T follicular helper cell (primary cell): ENCODE measurements around the gene FBXL4.
"Not testable (repeated sequence)": the region's sequence is repeated elsewhere in the genome, so short reads cannot be mapped to it uniquely, and the experiment has no call there.

Experiments
- DNase-seq: peaks from one replicate; pipeline ENCODE4 v3.0.0-alpha.2; 2020; ENCODE audit warnings: low read depth

FBXL4 gene

DNA sequence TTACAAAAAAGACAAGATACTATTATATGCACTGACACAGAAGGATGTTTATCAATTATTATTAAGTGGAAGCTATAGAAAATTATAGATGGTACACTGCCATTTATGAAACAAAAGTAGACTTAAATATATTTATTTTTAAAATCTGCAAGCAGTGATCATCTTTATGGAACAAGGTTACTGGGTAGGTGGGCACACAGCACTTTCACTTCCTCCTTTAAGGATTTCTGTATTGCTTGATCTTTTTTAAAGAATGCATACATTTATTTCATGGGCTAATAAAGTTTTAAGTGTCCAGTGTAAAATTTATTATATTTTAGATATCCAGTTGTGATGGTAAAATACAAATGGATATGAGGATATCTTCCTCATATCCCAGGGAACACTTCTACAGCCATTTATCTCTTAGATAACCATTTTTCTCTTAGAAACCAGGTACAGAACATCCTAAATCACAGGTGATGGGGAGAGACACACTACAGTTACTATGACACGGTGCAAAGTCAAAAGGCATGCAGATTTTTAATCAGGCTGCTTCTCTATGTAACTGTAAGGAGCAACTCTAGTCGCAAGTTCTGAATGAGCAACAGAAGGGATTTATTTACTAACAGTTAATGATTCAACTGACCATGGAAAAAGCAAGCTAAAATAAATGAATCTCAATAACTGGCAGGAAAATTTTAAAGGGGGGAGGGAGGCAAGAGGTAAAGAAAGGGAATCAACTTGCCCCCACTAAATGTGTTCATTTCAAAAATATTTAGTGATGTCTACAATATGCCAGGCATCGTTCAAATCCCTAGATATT lies 2.2 kb downstream of the FBXL4 start:
- DNase-seq, result no peak

DNA sequence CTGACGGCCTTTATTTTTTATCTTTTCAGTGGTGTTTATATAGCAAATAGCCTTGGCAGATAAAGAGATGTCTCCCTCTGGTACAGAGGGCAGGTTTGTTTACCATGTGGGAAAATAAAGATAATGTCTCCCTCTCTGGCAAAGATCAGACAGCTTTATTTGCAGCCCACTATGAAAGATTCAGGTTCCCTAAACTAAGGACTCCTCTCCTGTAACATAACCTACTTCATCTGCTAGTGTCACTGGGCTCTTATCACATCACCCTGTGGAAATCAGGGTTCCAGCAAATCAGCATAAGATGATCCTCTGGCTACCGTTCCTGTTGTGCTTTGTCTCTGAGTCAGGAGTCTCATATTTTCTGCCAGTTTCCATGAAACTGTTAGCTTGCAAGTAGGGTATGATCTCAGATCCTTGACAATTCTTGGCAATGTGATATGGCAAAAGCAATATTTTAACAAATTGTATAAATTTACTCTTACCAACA lies 3.1 kb downstream of the FBXL4 start:
- DNase-seq, result no peak

DNA sequence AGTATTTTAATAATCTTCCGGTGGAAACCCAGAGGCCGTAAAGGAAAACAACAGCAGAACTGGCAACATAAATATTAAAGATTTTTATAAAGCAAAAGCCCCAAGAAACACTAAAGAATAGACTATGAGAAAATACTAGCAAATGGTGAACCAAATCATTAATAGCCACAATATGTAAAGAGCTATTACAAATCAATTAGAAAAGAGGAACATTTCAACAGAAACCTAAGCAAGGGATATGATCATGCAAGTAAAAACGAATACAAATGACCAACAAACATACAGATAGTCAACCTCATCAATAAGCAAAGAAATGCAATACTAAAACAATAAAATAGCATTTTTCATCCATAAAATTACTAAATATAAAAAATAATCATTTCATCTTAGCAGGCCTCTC lies 3.6 kb downstream of the FBXL4 start:
- DNase-seq, result no peak

DNA sequence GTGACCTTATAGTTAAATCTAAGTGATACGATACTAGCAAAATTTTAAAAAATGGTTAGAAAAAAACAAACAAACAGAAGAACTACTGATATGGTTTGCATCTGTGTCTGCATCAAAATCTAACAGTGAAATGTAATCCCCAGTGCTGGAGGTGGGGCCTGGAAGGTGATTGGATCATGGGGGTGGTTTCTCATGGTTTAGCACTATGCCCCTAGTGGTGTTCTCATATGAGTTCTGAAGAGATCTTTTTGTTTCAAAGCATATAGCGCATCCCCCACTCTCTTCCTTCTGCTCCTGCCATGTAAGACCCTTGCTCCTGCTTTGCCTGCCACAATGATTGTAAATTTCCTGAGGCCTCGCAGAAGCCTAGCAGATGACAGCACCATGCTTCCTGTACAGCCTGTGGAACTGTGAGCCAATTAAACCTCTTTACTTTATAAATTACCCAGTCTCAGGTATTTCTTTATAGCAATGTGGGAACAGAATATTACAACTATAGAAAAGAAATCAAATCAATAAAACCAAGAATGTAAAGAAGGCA lies 5.4 kb downstream of the FBXL4 start:
- DNase-seq, result no peak

DNA sequence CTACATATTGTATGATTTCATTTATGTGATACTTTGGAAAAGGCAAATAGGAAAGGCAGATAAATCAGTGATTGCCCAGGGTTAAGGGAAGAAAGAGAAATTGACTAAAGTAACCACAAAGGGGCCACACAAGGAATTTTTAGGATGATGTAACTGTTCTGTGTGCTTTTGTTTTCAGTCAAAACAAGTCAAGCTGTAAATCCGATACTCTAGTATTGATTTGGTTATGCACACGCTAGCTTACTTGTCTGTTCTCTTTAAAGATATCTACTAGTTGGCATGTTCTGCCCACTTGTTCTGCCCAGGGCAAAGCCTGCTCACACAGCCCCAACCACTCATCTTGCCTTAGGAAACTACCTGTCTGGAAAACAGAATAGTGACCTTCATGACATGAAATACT lies 6.4 kb downstream of the FBXL4 start:
- no peak for DNase-seq

DNA sequence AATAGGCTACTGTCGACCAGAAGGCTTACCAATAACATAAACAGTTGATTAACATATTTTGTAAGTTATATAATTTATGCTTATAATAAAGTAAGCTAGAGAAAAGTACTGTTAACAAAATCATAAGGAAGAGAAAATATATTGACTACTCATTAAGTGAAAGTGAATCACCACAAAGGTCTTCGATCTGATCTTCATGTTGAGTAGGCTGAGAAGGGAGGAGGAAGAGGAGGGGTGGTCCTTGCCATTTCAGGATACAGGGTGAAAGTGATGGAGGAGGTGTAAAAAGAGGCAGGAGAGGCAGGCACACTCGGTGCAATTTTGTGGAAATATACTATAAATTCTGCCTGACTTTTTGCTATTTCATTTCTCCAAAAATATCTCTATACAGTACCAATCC lies 10.4 kb downstream of the FBXL4 start:
- DNase-seq, result no peak

DNA sequence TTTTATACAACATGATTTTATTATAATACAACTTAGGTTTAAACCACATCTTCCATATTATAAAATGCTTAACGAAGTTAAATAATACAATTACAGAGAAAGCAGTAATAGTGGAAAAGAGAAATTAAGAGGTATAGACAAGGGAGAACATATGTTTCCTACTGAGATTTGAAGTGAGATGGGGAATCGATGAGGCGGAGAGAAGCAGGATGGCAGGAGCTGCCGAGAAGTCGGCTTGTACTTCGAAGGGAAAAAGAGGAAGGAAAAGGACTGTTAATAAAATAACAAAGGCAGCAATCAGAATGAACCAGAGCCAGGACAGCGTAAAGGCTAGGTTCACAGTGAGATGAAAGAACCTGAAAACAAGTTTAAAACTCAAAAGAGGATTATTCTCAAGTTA lies 15.4 kb downstream of the FBXL4 start:
- DNase-seq, result no peak

DNA sequence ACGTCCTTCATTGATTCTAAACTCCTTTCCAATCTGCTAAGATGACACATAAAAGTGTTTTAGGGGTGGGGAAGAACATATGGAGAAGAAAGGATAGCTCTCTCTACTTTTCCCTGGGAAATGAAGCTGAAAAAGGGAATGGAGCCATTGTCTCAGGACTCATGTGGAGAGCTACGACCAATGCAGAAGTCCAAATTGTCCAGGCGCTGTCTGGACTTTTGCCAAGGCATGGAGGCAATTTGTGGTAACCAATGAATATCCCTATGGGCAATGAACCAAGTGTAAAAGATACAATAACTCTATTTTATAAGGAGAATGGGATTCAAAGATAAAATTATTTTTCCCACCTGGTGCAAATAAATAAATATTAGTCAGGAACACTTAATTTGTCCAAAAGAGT lies 16.1 kb downstream of the FBXL4 start:
- no peak for DNase-seq

DNA sequence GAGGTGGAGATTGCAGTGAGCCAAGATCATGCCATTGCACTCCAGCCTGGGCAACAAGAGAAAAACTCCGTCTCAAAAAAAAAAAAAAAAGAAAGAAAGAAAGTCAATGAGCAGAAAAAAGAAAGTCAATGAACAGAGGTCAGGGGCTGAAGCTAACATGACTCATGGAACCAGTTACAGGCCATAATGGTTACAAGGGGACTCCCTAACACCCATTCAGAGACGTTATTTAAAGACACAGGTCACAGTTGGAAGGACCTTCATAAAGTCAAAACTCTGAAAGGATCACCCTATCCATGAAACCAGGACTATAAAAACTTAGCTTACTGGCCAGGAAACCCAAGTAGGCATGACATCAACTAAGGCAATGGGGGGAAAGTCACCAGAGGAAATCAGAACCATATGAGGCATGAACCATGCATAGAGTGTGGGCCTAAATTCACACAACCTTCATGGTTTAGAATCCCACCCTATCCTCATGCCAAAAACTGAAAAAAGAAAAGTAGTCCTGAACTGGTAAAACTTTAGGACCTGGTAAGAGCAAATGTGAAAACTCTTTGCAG lies 18.2 kb downstream of the FBXL4 start:
- DNase-seq, result no peak

DNA sequence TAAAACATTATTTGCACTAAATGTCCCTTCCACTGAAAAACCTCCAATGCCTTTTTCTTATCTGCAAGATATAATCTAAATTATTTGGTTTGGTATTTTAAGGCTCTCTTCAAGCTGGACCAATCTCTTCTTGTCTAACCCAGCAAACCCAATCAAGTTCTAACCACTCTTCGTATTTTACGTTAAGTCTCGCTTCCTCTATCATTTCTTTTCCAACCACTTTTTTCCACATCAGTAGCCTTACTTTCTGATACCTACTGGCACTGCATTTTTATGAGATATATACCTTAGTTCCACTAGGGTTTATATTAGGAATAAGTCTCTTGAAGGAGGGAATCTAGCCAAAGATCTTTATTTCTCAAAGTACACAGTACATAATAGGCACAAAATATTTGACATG lies 19.1 kb downstream of the FBXL4 start:
- no peak for DNase-seq

DNA sequence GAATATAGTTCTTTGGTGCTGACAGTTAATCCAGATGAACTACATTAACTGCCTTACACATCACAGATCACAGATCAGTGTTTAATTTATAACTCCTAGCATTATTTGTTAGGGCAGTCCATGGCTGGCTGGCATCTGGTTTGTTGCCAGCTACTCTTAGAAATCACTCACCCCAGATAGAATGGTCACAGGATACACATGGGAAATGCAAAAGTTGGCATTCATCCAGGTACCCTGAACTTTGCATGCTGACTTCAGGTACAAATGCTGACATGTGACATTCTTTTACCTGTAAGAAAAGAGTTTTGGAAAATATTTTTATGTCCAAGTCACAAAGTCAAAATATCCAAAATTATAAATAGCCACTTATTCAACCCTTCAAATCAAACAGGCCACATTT lies 20.2 kb downstream of the FBXL4 start:
- DNase-seq, result no peak

DNA sequence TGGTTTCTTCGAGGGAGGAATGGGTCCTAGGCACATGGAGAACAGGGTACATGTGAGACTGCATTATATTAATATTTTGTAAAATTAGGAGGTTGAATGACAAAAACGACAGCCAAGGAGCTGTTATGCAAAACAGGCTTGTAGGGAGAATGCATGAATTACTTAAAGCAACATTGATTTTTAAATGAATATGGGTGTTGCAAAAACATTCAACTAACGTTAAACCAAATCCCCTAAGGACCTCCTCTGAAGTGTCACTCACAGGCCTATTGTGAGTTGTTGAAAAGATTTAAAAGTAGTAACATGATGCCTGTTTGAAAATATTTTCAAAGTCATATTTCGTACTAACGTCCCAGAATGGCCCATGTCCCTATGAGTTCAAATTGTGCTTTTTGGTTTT lies 21.9 kb downstream of the FBXL4 start:
- DNase-seq, result no peak

DNA sequence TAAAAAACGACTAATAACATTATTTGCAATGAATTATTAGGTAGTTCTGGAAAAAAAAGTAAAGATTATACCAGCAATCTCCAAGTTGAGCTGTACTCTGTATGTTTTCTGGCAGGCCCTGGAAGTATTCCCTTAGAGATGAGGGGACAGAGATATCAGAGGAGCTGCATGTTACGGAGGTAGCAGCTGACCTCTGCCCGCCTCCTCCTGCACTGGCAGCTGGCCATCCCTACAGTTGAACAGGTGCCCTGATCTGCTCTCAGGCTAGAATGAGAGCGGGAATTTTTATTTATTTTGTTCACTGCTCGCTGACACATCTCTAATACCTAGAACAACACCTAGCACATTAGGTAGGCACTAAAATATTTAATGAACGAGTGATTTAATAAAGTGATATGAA lies 23.1 kb downstream of the FBXL4 start:
- DNase-seq, result no peak

DNA sequence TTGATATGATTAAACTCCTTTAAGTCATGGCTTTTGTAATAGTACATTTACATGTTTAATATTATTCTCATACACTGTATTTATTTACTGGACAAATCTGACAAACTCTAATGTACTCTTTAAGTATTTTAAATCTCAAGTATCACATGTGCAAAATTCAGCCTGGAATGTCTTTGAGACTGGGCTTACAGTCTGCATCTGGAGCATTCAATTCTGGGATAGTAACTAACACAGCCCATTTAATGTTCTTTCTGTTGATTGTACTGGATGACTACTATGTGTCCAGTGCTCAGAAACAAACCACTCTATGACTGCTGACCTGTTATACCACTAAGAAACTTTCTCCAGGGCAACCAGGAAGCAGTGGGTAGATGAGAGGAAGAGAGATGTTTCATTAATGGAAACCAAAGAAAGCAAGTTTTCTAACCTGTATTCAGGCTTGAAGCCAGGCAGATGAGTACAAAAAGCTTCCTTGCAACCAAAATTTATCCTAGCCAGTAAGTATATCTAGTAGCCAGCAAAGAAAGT lies 26.8 kb downstream of the FBXL4 start:
- DNase-seq, result no peak

DNA sequence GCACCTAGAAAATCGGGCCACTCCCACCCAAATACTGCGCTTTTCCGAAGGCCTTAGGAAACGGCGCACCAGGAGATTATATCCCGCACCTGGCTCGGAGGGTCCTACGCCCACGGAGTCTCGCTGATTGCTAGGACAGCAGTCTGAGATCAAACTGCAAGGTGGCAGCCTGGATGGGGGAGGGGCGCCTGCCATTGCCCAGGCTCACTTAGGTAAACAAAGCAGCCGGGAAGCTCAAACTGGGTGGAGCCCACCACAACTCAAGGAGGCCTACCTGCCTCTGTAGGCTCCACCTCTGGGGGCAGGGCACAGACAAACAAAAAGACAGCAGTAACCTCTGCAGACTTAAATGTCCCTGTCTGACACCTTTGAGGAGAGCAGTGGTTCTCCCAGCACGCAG lies 36.8 kb downstream of the FBXL4 start:
- not testable (repeated sequence) for DNase-seq

DNA sequence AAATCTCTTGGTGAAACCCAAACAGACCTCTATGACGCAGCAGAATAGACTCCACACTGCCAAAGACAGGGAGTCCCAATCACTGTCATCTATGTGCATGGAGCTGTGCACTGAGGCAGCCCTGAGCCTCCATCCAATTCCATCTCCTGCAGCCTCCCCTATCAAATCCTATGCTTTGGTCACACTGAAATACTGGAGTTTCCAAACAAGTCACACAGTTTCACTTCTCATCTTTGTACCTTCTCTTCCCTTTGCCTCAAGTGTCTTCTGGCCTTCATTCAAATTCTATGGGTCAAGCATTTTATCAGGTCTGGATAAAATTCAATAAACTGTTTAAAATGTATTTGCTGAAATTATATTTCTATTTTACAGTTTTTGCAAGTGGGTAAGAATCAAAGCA lies 38.5 kb downstream of the FBXL4 start:
- DNase-seq, result no peak

DNA sequence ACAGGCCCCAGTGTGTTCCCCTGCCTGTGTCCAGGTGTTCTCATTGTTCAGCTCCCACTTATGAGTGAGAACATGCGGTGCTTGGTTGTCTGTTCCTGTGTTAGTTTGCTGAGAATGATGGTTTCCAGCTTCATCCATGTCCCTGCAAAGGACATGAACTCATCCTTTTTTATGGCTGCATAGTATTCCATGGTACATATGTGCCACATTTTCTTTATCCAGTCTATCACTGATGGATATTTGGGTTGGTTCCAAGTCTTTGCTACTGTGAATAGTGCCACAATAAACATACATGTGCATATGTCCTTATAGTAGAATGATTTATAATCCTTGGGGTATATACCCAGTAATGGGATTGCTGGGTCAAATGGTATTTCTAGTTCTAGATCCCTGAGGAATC lies 41.4 kb downstream of the FBXL4 start:
- DNase-seq, result not testable (repeated sequence)

DNA sequence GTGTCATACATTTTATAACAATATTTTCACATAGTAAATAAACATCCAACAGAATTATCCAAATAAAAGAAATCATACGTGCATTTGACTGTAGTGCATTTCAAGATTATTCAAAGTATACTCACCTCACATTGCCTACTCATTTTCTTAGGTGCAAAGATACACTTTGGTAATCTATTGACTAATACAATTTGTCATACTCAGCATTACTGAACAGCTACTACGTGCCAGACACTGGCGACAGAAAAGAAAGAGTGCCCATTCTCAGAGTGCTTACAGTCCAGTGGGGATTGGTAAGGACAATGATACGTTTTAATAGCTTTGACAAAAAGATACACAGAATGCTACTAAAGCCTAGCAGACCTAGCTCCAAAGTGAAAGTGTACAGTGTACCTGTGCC lies 42.0 kb downstream of the FBXL4 start:
- DNase-seq, result no peak

DNA sequence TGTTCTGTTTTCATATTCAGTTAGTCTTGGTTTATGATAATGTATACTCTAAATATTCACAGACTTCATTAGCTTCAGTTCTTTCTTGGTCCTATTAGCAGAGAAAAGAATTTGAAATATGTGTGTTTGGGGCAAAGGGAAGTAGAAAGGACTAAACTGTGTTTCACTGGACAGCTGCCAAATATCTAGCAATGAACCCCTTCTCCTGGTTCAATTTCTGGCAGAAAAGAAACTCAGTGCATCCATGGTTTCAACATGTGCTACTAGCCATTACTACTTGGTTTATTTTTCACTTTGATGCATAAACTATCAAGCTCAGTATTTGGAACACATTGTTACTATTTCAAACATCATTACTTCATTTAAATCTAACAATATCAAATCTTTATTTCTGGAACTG lies 43.6 kb downstream of the FBXL4 start:
- no peak for DNase-seq

DNA sequence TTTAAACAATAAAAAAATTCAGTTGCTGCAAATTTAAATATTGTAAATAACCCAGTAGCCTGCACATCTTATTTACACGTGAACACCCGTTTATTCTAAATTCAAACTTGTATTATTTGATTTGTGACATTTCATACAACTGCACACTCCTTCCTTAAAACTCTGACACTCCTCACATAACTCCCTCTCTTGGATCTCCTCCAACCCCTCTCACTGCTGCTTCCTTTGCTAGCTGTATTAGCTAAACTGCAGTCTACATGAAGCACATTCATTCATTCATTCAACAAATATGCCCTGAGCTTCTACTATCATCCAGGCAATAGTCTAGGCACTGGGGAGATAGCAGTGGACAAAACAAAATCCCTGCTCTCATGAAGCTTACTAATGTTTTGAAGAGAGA lies 47.0 kb downstream of the FBXL4 start:
- DNase-seq, result no peak

DNA sequence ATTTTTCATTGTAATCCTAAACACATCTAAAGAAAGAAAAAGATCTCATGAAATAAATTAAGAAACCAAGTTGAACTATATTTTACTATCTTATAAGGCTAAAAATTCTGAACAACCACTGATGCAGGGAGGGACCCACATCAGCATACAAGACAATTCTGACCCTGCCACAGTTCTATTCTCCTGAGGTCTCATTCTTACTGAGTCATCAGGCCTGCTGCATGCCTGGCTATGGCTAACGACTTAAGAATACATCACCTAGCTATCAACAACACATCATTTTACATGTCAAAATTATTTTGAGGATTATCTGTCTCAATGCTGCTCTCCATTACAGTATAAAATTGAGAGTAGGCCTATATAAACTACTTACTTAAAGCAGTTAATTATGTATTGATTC lies 52.9 kb downstream of the FBXL4 start:
- DNase-seq, result no peak

DNA sequence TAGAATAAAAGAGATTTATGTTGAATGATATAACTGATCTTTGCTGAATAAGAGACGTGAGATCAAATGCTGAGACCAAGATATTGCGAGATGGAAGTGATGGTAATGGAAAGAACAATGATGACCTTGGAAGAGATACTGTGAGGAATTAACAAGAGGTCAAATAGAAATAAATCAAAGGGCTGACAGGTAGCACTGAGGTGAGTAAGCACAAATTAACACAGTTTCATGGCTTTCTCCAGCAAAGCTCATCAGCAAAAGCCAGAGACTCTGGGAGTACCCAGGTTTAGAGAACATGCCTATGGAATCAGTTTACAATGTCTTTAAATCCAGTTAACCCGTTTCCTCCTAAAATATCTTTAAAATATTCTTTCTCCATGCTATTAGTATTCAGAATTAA lies 60.1 kb downstream of the FBXL4 start:
- no peak for DNase-seq

DNA sequence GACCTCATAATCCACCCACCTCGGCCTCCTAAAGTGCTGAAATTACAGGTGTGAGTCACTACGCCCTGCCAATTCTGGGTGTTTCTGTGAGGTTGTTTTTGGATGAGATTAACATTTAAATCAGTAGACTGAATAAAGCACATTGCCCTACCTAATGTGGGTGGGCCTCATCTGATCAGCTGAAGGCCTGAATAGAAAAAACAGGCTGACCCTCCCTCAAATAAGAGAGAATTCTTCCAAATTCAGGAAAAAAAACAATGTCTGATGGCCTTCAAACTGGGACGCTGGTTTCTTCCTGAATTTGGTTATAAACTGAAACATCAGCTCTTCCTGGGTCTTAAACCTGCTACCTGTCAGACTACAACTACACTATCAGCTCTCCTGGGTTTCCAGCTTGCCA lies 62.4 kb downstream of the FBXL4 start:
- DNase-seq, result no peak
